IPS-11a (cell line): ENCODE measurements around the gene SLC7A9.
"Not testable (repeated sequence)": the region's sequence is repeated elsewhere in the genome, so short reads cannot be mapped to it uniquely, and the experiment has no call there.

Experiments
- H3K4me3 ChIP-seq: one replicate; pipeline ENCODE4 v1.5.1; 2013; ENCODE audit warnings: low read depth, low read length, control low read depth

The SLC7A9 gene

GRCh38 chr19:32885255-32885654, 15.7 kb upstream of the SLC7A9 start:
- not testable (repeated sequence) for H3K4me3 ChIP-seq

DNA sequence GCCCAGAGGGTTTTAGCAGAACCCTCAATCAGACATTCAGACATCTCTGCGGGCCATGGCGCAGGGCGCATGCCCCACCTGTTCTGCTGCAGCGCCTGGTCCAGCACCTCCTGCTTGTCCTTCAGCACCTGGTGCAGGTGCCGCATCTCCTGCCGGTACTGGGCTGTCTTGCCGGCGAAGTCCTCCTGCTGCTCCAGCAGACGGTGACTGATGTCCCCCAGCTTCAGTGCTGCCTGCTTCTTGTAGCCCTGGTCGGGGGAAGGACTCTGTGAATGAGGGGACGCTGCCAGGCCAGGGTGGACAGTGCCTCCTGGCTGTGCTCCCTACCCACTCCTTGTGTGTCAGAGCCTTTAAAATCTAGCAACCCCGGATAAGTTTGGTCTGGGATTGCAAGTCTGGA, 12.2 kb upstream of the SLC7A9 start:
- H3K4me3 ChIP-seq = no peak overlapping the region

GRCh38 chr19:32880622-32881021, 11.1 kb upstream of the SLC7A9 start:
- no peak overlapping the region for H3K4me3 ChIP-seq

GRCh38 chr19:32879741-32880140, 10.2 kb upstream of the SLC7A9 start:
- no peak overlapping the region for H3K4me3 ChIP-seq

DNA sequence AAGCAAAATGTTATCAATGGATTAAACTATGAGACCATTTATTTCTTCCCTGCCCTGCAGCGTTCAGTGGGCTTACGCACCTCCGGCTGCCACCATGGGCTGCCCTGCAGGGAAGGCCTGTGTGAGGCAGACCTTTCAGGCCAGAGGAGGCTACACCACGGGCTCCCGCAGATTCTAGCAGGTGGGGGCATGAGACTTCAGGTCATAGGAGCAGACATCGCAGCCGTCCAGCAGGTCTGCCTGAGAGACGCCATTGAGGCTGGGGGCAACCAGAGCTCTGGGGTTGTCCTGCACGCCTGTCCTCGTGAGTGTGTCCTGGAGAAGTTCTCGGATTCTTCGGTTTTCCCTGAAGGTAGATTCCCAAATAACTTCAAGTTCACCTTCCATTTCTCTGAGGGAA, 9.4 kb upstream of the SLC7A9 start:
- H3K4me3 ChIP-seq = no peak overlapping the region

DNA sequence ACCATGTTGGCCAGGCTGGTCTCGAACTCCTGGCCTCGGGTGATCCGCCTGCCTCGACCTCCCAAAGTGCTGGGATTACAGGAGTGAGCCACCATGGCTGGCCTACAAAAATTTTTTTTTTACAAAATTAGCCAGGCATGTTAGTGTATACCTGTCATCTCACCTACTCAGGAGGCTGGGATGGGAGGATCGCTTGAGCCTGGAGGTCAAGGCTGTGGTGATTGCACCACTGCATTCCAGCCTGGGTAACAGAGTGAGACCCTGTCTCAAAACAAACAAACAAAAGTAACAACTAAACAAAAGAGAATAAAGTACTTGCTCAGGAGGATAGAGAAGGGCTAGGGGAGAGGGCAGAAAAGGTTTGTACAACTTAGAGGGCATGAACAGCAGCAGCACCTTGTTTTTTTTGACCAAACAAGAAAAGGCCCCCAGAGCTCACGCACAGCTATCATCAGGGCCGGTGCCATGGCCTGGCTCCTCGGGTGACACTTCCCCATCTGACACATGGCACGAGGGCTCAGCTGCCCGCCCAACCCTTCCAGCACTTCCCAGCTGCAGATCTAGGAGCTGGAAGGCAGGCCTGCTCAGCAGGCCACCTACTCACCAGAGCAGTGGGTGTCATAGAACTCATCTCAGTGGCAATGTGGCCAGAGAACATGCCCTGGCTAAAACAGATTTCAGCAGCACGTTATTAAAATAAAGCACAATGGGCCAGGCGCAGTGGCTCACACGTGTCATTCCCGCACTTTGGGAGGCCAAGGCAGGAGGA, 8.6 kb upstream of the SLC7A9 start:
- no peak overlapping the region for H3K4me3 ChIP-seq

DNA sequence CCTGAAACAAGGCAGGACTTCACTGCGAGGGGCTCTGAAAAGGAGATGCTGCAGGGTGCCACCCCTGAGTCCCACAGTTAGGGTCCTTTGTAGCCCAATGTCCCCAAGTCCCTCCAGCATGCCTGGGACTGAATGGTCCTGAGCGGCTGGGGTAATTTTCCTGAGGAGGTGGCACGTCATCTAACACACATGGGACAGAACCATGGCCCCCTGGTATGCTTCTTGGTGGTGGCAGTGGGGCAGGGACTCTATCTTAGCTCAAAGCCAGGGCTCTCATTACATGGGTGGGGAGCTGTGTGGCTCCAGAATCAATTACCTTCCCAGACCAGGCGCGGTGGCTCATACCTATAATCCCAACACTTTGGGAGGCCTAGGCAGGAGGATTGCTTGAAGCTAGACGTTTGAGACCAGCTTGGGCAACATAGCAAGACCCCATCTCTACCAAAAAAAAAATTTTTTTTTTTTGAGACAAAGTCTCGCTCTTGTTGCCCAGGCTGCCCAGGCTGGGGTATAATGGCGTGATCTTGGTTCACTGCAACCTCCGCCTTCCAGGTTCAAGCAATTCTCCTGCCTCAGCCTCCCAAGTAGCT, 7.9 kb upstream of the SLC7A9 start:
- no peak overlapping the region for H3K4me3 ChIP-seq

DNA sequence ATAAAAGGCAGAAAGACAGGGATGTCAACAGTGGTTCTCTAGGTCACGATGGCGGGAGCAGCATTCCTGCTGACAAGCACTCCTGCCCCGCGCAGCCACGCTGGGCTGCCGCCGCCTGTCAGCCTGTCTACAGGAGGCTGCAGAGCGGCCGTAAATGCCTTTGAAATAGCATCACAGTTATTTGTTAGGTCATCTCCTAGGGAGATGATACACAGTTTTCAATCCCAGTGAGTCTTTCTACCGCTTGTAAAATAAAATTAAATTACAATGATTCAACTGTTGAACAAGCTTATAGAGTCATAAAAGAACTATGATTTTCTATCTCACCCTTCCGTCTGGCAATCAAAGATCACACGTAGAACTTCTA, 7.3 kb upstream of the SLC7A9 start:
- no peak overlapping the region for H3K4me3 ChIP-seq

GRCh38 chr19:32876236-32876918, 6.8 kb upstream of the SLC7A9 start:
- no peak overlapping the region for H3K4me3 ChIP-seq

DNA sequence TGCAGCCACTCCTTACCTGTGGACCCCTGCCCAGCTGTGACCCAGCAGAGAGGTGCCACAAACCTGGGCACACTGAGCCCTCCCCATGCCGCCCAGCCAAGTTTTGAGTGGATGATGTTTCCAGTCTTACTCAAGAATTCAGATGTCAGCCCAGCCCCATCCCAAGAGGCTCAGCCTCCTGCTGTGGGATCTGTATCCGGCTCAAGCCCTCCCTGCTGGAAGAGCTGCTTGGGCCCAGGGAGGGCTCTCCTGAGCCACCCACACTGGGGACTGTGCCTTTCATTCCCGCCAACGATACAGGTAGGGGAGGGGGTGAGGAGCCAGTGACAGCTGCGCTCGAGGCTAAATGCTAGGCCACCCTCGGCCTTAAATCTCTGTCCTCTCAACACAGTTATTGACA, 5.9 kb upstream of the SLC7A9 start:
- H3K4me3 ChIP-seq = no peak overlapping the region

DNA sequence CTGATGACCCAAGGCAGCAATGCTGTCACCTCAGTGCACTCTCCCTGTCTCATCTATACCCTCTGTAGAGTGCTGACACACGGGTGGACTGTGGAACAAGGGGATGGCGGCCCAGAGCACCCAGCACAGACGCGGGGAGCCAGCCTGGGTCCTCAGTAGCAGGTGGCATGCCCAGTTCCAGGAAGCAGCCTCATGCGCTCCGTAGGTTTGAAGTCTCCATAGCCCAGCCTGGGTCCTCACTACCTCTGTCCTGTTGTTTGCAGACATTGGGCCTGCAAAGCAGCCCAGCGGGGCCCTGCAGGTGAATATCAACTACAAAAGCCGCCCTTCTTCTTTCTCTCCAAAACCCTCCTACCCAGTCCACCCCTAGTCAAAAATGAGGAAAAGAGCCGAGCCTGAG, 5.0 kb upstream of the SLC7A9 start:
- H3K4me3 ChIP-seq = no peak overlapping the region

GRCh38 chr19:32873247-32873959, 3.8 kb upstream of the SLC7A9 start:
- H3K4me3 ChIP-seq = no peak overlapping the region

- no peak overlapping the region for H3K4me3 ChIP-seq
Measured at GRCh38 chr19:32872391-32872790, 2.8 kb upstream of the SLC7A9 start.

GRCh38 chr19:32870981-32871451, 1.4 kb upstream of the SLC7A9 start:
- H3K4me3 ChIP-seq = no peak overlapping the region

DNA sequence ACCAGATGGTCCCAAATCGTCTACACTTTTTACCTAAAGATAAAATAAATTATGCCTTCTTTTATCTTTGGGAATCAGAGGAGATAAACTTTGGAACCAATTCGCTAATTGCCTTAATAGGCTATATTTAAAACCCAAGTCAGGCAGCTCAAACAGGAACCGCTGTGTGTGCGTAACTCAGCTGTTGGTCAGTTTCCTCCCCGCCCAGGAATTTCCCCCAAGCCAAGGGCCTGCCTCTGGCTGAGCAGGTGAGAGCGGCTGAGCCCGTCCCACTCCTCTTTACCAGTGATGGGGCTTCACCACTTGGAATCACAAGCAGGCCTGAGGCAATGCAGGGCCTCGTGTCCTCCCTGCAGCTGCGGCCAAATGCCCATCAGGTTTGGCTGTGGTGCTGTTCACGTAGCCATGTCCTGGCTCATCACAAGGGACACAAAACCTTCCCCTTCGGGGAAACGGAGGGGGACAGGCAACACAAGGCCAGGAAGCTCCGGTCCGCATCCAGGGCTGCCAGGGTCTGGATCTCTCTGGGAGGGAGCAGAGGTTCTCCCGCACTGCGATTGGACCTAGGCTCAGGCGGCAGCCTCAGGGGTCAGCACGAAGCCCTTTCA, 503 bp upstream of the SLC7A9 start:
- H3K4me3 ChIP-seq = no peak overlapping the region

- no peak overlapping the region for H3K4me3 ChIP-seq
Measured at GRCh38 chr19:32868206-32868950, 1.2 kb downstream of the SLC7A9 start.

DNA sequence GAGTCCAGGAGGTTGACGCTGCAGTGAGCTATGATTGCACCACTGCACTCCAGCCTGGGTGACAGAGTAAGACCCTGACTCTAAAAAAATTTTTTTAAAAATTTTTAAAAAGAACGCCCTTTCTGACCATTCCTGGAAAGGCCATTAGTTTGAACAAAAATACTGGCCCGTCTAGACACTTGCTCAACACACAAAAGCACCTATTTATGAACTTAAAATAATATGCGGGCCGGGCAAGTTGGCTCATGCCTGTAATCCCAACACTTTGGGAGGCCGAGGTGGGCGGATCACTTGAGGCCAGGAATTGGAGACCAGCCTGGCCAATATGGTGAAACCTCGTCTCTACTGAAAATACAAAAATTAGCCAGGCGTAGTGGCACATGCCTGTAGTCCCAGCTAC, 2.1 kb downstream of the SLC7A9 start:
- H3K4me3 ChIP-seq = not testable (repeated sequence)

- no peak overlapping the region for H3K4me3 ChIP-seq
Measured at GRCh38 chr19:32866564-32867265, 2.9 kb downstream of the SLC7A9 start.

- no peak overlapping the region for H3K4me3 ChIP-seq
Measured at GRCh38 chr19:32866061-32866460, 3.5 kb downstream of the SLC7A9 start.

DNA sequence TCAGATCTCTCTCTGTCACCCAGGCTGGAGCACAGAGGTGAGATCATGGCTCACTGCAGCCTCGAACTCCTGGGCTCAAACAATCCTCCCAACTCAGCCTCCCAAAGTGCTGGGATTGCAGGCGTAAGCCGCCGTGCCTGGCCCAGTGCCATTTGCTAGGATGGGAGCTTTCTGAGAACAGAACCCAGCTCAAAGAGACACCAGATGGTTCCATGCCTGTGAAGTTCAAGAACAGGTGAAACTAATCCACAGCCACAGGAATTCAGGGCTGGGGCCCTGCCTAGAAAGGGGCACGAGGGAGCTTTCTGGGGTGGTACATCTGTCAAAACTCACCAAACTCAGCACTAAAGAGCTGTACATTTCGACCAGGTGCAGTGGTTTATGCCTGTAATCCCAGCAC, 4.2 kb downstream of the SLC7A9 start:
- H3K4me3 ChIP-seq = no peak overlapping the region
